HG02642 (cell line): ENCODE results near the gene DUOXA1.
"Not testable (repeated sequence)": the region's sequence is repeated elsewhere in the genome, so short reads cannot be mapped to it uniquely, and the experiment has no call there.

ENCODE experiments used
- ATAC-seq: cut with Tn5 transposase; IDR thresholded peaks from one replicate; pipeline ENCODE4 v1.9.1; 2021; ENCODE audit warnings: mild to moderate bottlenecking; ENCODE audit not compliant: unreplicated experiment, poor library complexity

The DUOXA1 gene

GRCh38 chr15:45151998-45152828 lies 22.5 kb upstream of the DUOXA1 start:
- no peak for ATAC-seq

- ATAC-seq: no peak
Observed at GRCh38 chr15:45150997-45151396, 21.3 kb upstream of the DUOXA1 start.

DNA sequence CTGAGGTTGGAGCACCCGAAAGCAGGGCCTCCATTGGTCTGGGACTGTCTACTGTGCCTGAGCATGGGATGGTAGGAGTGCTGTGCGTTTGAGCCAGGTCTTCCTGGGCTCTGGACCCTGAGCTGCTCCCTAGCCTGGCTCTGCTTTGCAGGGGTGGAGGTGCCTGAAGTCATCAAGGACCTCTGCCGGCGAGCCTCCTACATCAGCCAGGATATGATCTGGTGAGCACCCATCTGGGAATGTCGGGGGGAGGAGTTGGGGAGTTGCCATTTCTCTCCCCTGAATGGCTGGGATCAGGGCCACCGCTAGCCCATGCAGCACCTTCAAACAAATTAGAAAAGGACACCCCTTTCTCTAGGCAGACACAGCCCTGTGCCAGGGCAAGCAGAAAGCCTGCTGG lies 20.8 kb upstream of the DUOXA1 start:
- no peak for ATAC-seq

DNA sequence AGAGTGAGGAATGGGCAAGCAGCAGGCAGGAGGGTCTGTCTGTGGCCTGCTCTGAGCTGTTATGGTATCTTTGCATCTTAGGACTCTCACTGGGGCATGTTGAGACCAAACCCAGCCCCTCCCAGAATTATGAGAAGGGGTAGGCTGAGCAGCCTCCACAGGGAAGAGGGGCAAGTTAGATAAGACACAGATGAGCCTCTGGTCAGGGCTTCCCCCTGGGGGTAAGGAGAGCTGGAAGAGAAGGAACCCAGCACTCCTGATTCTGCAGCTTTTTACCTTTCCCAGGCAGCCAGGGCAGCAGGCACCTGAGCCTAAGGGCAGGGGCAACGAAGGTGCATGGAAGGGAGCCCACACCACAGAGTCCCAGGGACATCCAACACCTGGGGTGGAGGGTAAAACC lies 19.4 kb upstream of the DUOXA1 start:
- ATAC-seq: no peak

- ATAC-seq: no peak
Observed at GRCh38 chr15:45148076-45149059, 18.7 kb upstream of the DUOXA1 start.

DNA sequence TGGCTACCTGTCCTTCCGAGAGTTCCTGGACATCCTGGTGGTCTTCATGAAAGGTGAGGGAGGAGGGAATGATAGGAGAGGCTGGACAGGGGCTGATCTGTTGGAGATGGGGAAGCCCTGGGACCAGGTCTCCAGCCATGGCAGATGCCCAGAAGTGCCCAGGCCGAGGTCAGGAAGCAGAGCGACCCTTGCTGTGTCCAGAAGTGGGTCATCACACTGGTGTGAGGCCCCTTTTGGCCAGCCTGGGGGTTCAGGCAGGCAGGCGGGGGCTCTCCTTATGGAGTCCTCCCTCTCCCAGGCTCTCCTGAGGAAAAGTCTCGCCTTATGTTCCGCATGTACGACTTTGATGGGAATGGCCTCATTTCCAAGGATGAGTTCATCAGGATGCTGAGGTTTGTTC lies 17.9 kb upstream of the DUOXA1 start:
- no peak for ATAC-seq

DNA sequence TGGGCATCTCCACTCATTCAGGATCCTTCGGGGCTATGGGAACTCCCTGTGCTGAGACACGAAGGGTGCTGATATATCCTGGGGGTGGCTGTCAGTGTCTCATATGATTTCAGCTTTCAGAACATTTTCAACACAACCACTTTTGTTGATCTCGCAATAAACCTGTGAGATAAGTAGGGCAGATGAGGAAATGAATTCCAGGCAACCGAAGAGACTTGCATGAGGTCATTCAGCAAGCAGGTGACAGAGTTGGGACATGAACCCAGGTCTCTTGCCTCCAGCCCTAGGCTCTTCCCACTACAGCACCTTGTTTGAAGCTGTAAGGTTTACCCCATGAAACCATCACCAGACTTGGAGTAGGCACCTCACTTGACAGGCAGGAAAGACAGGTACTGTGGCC lies 16.7 kb upstream of the DUOXA1 start:
- no peak for ATAC-seq

DNA sequence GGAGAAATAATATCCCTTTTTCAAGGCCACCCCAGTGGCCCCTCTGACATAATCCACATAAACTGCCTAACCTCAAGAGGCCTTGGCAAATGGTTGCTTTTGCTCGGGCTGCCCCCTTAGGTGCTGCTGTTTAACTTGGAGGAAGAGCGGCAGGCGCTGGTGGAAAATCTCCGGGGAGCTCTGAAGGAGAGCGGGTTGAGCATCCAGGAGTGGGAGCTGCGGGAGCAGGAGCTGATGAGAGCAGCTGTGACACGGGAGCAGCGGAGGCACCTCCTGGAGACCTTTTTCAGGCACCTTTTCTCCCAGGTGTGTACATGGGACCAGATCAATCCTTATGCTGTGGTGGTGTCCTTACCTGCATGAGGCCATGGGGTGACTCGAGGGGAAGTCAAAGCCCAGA lies 15.1 kb upstream of the DUOXA1 start:
- ATAC-seq: no peak

DNA sequence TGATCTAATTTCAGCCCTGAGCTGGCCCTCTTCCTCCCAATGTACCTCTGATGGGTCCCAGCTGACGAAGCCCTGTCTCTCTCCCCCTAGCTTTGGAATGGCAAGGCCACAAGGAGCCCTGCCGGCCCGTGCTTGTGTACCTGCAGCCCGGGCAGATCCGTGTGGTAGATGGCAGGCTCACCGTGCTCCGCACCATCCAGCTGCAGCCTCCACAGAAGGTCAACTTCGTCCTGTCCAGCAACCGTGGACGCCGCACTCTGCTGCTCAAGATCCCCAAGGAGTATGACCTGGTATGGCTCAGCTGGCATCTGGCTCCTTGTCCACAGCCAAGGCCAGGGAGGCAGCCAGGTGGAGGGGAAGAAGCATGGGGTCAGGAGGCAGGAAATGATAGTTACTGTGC lies 14.3 kb upstream of the DUOXA1 start:
- ATAC-seq: no peak

DNA sequence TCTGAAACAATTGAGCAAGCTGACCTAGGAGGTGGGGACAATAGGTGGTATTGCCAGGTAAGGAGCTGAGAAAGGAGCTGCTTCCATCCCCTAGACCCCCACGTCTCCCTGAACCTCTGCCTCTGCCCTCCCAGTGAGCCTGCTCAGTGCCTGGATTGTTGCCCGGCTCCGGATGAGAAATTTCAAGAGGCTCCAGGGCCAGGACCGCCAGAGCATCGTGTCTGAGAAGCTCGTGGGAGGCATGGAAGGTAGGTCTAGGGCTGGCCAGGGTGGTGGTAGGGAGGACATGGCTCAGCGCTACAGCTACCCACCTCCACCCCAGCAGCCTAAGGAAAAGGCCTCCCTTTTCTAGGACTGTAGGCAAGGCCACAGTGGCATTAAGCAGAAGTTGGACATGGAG lies 13.4 kb upstream of the DUOXA1 start:
- no peak for ATAC-seq

DNA sequence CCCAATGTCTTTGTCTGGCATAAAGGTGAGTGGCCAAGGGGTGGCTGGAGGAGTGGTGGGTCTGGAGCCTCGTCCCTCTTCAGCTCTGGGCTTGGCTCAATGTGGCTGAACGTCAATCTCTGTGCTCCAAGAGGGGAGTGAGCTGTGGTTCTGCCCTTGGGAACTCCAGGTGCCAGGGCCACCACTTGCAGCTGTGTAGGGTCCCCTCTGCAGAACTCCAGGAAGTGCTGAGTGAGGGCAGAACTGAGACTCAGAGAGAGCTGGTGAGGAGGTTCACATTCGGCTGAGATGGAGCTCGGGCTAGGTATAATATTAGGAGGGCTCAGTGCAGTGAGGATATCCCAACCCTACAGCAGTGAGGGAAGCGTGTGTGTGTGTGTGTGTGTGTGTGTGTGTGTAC lies 11.7 kb upstream of the DUOXA1 start:
- no peak for ATAC-seq

GRCh38 chr15:45140557-45141250 lies 11.0 kb upstream of the DUOXA1 start:
- ATAC-seq: no peak

- ATAC-seq: no peak
Observed at GRCh38 chr15:45139770-45140169, 10.1 kb upstream of the DUOXA1 start.

DNA sequence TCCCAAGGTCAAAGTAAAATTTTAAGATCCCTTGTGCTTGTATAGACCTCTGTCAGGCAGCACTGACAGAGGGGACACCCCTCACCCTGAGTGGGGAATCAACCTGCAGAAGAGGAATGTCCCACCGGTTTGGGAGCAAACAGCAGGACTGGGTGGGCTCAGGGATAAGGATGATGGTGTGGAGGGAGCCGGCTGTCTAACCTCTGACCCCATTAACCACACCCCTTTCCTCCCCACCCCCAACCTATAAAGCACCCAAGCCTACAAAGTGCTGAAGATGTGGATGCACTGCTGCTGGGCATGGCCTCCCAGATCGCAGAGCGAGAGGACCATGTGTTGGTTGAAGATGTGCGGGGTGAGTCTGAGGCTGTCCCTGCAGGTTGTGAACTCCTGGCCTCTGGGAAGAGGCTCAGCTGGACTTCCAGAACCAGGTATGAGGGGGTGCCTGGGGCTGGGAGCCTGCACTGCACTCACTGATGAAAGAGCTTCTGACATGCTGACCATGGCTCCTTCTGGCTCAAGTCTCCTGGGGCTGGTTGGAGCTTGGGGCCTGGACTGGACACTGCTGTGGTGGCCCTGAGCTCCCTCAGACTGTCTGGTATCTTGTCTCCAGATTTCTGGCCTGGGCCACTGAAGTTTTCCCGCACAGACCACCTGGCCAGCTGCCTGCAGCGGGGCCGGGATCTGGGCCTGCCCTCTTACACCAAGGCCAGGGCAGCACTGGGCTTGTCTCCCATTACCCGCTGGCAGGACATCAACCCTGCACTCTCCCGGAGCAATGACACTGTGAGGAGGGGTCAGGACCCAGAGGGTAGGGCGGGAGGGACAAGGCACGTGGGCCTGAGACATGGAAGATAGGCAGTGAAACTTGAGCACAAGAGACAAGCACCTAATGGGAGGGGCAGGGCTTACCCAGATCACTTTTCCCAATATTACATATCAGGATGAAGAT lies 9.4 kb upstream of the DUOXA1 start:
- ATAC-seq: no peak

DNA sequence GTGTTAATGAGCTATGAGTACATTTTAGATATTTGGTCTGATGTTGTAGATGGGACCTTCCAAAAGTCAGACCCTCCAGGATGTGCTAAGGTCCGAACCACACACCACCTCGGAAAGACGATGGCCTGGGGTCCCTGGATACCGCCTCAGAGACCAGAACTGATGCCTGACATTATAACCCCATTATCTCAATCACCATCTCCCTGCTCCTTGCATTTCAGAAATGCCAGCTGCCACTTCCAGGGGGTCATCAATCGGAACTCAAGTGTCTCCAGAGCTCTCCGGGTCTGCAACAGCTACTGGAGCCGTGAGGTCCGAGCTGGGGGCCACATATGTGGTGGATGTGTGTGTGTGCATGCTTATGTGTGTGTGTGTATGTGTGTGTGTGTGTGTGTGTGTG lies 8.0 kb upstream of the DUOXA1 start:
- no peak for ATAC-seq

- no peak for ATAC-seq
Observed at GRCh38 chr15:45136378-45136764, 6.7 kb upstream of the DUOXA1 start.

DNA sequence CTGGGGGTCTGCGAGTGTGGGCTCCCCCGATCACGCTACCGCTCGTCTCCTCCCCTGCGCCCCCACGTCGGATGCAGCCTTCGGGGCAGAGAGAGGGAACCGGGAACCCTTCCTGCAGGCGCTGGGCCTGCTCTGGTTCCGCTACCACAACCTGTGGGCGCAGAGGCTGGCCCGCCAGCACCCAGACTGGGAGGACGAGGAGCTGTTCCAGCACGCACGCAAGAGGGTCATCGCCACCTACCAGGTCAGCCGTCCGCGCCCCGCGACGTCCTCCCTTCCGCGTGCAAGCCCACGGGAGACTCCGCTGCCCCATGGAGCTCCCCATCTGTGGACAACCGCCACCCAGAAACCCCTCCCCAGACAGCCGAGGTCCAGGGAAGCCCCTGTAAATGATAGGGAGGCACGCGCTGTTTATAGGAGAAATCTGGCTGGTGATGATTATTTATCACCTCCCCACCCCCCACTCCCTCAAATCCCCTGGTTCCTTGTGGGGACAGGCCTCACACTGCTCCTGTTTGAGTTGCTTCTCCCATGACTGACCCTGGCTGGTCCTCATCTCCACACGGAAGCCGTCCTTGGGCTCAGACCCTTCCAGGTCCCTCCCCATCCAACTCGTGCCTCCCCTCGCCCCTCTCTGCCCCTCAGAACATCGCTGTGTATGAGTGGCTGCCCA lies 6.2 kb upstream of the DUOXA1 start:
- not testable (repeated sequence) for ATAC-seq

GRCh38 chr15:45134682-45135604 lies 5.3 kb upstream of the DUOXA1 start:
- ATAC-seq: no peak
